GM19023 (cell line): ENCODE measurements around the gene SNED1.

Source experiments
- ATAC-seq: cut with Tn5 transposase; IDR thresholded peaks from one replicate; pipeline ENCODE4 v1.9.1; 2021; ENCODE audit warnings: mild to moderate bottlenecking, moderate library complexity; ENCODE audit not compliant: unreplicated experiment

Gene SNED1

GRCh38 chr2:241123816-241124536, 125.6 kb downstream of the SNED1 start:
- ATAC-seq, result no peak

- no peak for ATAC-seq
Measured at GRCh38 chr2:241125626-241126025, 127.2 kb downstream of the SNED1 start.

GRCh38 chr2:241126201-241126611, 127.8 kb downstream of the SNED1 start:
- no peak for ATAC-seq

- no peak for ATAC-seq
Measured at GRCh38 chr2:241126771-241127202, 128.4 kb downstream of the SNED1 start.

GRCh38 chr2:241128266-241128665, 129.8 kb downstream of the SNED1 start:
- no peak for ATAC-seq

- no peak for ATAC-seq
Measured at GRCh38 chr2:241129086-241129871, 130.9 kb downstream of the SNED1 start.

- ATAC-seq, result no peak
Measured at GRCh38 chr2:241130316-241130715, 131.9 kb downstream of the SNED1 start.

- ATAC-seq, result no peak
Measured at GRCh38 chr2:241131531-241131930, 133.1 kb downstream of the SNED1 start.

- ATAC-seq, result no peak
Measured at GRCh38 chr2:241132538-241133435, 134.4 kb downstream of the SNED1 start.

GRCh38 chr2:241133436-241133820, 135.0 kb downstream of the SNED1 start:
- no peak for ATAC-seq

GRCh38 chr2:241134711-241135110, 136.3 kb downstream of the SNED1 start:
- no peak for ATAC-seq

GRCh38 chr2:241135737-241136136, 137.3 kb downstream of the SNED1 start:
- no peak for ATAC-seq

- no peak for ATAC-seq
Measured at GRCh38 chr2:241136191-241136590, 137.8 kb downstream of the SNED1 start.

GRCh38 chr2:241136661-241137260, 138.3 kb downstream of the SNED1 start:
- ATAC-seq, result no peak

GRCh38 chr2:241137276-241138190, 139.1 kb downstream of the SNED1 start:
- no peak for ATAC-seq

GRCh38 chr2:241138471-241138870, 140.1 kb downstream of the SNED1 start:
- no peak for ATAC-seq

- no peak for ATAC-seq
Measured at GRCh38 chr2:241139531-241140444, 141.4 kb downstream of the SNED1 start.

GRCh38 chr2:241140445-241140840, 142.0 kb downstream of the SNED1 start:
- ATAC-seq, result no peak
